Erythroblast (primary cell): ENCODE measurements around the gene MAGEB6.

Experiments
- GATA1 ChIP-seq: IDR thresholded peaks from 2 replicates; pipeline ENCODE4 v1.6.1; 2011; ENCODE audit warnings: low read depth, mild to moderate bottlenecking, control low read depth, low read length, moderate library complexity
- POLR2A ChIP-seq: IDR thresholded peaks from 2 replicates; pipeline ENCODE4 v1.6.1; 2011; ENCODE audit warnings: mild to moderate bottlenecking, low read length

- no peak for TF ChIP-seq POLR2A
- no peak for TF ChIP-seq GATA1
Measured at GRCh38 chrX:26192204-26192603, at the start of gene MAGEB6.
